GM11168 (cell line): ENCODE results near the gene COX10.

Experiments
- in situ Hi-C: fragments of 300-500 bp; cut with MboI; formaldehyde crosslinking; loops from one replicate; pipeline ENCODE4 v1.12.0; 2022; ENCODE audit warnings: low sequenced_read_pairs; ENCODE audit not compliant: unreplicated experiment

The COX10 gene

DNA sequence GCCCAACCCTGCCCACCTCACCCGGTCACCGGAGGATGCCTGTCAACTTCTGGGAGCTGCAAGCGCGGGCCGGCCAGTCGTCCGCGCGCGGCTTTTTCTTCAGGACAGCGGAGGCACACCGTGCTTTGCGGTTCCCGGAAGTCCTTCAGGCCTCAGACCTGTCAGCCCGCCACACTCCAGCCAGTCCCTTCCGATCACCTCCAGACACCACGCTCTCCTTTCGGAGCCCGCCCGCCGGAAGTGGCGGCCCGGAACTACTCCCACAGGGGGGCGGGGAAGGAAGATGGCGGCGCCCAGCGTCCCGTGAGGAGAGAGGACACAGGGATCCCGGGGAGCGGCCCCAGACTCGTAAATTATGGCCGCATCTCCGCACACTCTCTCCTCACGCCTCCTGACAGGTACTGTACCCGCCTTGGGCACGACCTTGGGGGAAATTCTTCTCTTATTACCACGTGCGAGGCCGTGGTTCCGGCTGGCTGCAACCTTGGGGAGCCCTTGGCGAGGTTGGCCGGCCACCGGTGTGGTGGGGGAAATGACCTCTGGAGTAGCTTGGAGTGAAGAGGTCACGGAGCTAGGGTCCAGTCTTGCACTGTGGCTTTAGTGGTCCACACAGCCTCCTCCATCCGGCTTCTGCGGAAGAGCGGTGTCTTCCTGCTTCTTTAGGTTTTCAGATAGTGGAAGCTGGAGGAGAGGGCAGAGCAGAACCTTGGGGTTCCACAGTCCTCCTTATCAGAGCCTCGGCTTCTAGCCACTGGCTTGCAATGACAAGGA is at the start of gene COX10:
COX10 (plus strand) TSS at position 254 of the 771 bp plus-strand sequence; CDS start at position 356, 102 bp downstream.
- in situ Hi-C loops, result no loop called here

GRCh38 chr17:14021651-14022294 is 47.5 kb upstream of the COX10 start:
- in situ Hi-C loops, result loop anchor here (10.0 kb wide), 1 partner anchor 213 kb away; the partner anchor contains the start of gene CDRT15

- in situ Hi-C loops, result loop anchor here (10.0 kb wide), 1 partner anchor 205 kb away; the partner anchor contains the start of gene CDRT15
These were observed 39.5 kb upstream of the COX10 start for GRCh38 chr17:14029755-14030154.

- in situ Hi-C loops, result no loop called here
These were observed 37.1 kb upstream of the COX10 start for GRCh38 chr17:14032234-14032633.

GRCh38 chr17:14033166-14033565 is 36.1 kb upstream of the COX10 start:
- in situ Hi-C loops, result no loop called here

DNA sequence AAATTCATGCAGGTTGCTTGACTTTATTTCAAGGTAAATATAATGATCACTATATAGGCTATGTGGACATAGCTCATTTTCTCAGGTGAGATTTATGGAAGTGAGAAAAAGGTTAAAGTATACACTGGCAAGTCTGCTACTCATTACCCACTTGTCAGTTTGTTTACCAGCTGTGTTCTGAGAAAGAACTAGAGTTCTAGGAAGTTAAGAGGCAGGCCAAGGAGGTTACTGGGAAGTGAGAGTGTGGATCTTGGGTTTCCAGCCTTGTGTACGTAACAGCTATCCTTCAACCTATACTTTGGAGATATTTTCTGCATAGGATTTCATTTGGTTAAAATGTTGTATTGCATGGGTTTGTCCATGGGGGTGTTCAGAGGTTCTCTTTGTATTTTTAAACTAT is 31.9 kb upstream of the COX10 start:
- in situ Hi-C loops, result no loop called here

GRCh38 chr17:14038206-14038605 is 31.1 kb upstream of the COX10 start:
- in situ Hi-C loops, result no loop called here

DNA sequence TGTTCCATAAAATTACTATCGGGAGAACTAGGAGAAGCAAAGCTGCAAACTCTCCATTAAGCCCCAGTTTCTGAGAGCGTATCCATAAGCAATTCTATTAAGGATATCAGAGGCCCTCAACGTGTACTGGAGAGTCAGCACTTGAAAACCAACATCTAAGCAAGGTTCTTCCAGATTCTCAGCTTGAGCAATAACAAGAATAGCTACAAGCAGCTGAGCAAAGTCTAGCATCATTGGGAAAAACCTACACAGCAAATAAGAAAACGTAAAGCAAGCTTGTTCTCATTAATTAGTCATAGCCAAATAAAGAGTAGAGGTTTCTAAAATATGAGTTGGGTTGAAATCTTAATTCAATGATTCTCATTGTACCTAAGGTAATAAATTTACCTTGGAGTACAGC is 26.9 kb upstream of the COX10 start:
- in situ Hi-C loops, result no loop called here

GRCh38 chr17:14044702-14045101 is 24.6 kb upstream of the COX10 start:
- in situ Hi-C loops, result no loop called here

- in situ Hi-C loops, result no loop called here
These were observed 22.3 kb upstream of the COX10 start for GRCh38 chr17:14046978-14047377.

DNA sequence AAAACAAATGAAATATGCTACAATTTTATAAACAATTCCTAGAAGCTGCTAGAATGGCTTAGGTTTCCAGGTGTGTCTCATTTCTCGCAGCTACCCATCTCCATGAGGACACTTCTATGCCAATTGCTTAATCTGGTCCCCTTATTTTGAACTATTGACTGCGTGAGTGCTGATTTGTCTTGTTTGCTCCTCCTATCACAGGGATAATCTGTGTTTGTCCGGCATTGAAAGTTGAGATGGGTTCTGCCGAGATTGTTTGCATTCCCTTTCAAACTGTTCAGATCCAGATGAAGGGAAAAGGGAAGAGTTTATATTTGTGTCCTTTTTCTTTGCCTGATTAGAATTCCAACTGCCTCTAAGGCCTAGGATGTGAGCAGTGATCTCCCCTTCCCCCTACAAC is 21.7 kb upstream of the COX10 start:
- in situ Hi-C loops, result no loop called here

- in situ Hi-C loops, result no loop called here
These were observed 21.1 kb upstream of the COX10 start for GRCh38 chr17:14048169-14048568.

GRCh38 chr17:14050616-14051015 is 18.7 kb upstream of the COX10 start:
- in situ Hi-C loops, result no loop called here

GRCh38 chr17:14051692-14052091 is 17.6 kb upstream of the COX10 start:
- in situ Hi-C loops, result no loop called here

DNA sequence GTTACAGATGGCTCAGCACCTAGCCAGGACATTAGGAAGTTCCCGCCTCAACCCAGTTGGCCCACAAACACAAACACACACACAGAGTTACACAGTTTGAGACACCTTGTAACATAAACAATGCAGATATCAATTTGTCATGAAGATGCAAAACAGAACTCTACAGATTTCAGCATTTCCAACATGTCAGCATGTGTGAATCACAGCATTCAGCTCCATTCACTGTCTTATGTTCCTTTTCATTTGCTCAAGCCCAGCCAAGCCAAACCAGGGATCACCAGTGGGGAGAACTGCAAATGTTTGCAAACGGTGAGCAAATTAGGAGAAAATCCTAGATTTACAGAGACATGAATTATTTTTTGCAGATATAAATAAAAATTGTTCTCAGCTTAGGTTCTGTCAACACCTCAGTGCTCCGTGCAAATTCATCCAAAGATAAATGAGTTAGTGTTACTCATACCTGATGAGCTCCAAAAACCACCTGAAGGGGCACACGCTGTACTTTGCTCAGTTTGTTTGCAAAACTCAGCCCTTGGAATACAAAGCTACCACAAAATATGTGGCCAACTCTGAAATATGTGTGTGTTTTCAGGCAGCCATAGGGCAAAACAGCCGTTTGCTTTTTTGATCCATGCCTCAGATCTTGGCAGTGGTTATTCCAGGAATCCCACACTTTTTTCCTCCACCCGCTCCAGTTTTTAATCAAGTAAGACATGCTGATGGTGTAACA is 16.3 kb upstream of the COX10 start:
- in situ Hi-C loops, result no loop called here

DNA sequence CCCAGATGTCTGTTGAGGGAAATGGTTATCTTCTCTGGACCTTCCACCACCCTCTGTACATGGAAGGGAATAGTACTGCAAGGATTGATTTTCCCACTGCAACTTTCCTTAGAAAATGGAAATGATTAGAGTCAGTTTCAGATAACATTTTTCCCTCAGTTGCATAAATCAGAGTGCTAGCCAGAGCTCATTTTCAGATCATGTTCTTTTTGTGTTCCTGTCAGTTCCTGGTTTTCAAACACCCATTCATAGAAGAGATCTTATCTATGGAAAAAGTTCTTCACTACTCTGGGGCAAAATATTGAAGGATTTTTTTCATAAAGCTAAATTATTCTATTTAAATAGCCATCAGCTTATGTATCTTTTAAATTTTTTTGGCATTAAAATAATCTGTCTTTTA is 11.7 kb upstream of the COX10 start:
- in situ Hi-C loops, result no loop called here

GRCh38 chr17:14058051-14058450 is 11.3 kb upstream of the COX10 start:
- in situ Hi-C loops, result no loop called here

DNA sequence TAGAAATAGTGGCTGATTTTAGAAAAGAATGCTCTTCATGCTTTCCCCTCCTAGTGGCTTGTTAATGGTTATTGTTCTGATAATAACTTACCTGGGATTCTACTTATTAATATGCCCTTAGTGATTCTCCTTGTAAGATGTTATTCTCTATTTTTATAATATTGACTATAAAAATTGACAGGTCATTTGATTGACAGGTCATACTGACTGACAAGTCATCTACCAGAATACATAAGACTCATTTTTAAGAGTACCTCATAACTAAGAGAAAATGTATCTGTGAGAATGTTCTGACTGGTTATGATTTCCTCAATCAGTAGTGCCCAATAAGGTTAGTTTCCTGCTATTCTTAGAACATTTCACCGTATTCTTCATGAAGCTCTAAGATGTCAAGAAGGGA is 8.6 kb upstream of the COX10 start:
- in situ Hi-C loops, result no loop called here

GRCh38 chr17:14061666-14062560 is 7.4 kb upstream of the COX10 start:
- in situ Hi-C loops, result no loop called here

GRCh38 chr17:14067347-14067746 is 2.0 kb upstream of the COX10 start:
- in situ Hi-C loops, result no loop called here
